Panc1 (cell line): ENCODE measurements around the gene GBF1. TPM values are rescaled to one million over a fixed set of nuclear protein-coding genes. Genes with fewer than 3 reads are reported as not detected.

ENCODE experiments used
- ATAC-seq: fragments of 200-7000 bp; cut with Tn5 transposase; 2 replicates; pipeline ENCODE4 v1.9.1; 2020; ENCODE audit warnings: mild to moderate bottlenecking, moderate library complexity
- BruUV-seq: library from RNA; stranded (reverse); fragments of 400-500 nt; replicated peaks from 2 replicates; lab custom pipeline; 2021; lab: Mats Ljungman, UMichigan
- CTCF ChIA-PET: fragments of 300-600 bp; sonication (Branson Sonifier 250); formaldehyde crosslinking; loops from one replicate; lab custom pipeline; 2022; ENCODE audit warnings: antibody characterized with exemption; lab: Charles Lee
- POLR2A ChIA-PET: fragments of 300-600 bp; sonication (Branson Sonifier 250); formaldehyde crosslinking; loops from one replicate; lab custom pipeline; 2022; ENCODE audit warnings: antibody characterized with exemption; lab: Charles Lee
- DNase-seq: peaks from one replicate; pipeline ENCODE4 v3.0.0-alpha.2; 2010; ENCODE audit warnings: low read depth, low spot score
- H3K27ac ChIP-seq: 2 replicates; pipeline ENCODE4 v1.5.1; 2011; ENCODE audit warnings: mild to moderate bottlenecking, low read length, inconsistent platforms
- H3K27me3 ChIP-seq: fragments of 200-500 bp; sonication (Bioruptor generic); 2 replicates; pipeline ENCODE4 v1.6.0; 2014; ENCODE audit warnings: low read length, inconsistent platforms; ENCODE audit not compliant: control insufficient read depth, insufficient read depth
- H3K36me3 ChIP-seq: fragments of 200-500 bp; sonication (Bioruptor generic); 2 replicates; pipeline ENCODE4 v1.5.1; 2014; ENCODE audit warnings: inconsistent platforms, mild to moderate bottlenecking, low read length, moderate library complexity; ENCODE audit not compliant: control insufficient read depth, insufficient read depth
- H3K4me1 ChIP-seq: 2 replicates; pipeline ENCODE4 v1.5.1; 2011; ENCODE audit warnings: inconsistent platforms, mild to moderate bottlenecking, low read length, moderate library complexity; ENCODE audit not compliant: control insufficient read depth, insufficient read depth
- H3K4me3 ChIP-seq, 2 experiments: 2 replicates each; pipeline ENCODE4 v1.5.1; 2011 to 2012; ENCODE audit warnings: low read depth in 2 of 2, low read length in 2 of 2, mild to moderate bottlenecking in 2 of 2, inconsistent platforms in 1 of 2, moderate library complexity in 1 of 2
- H3K9me3 ChIP-seq: fragments of 200-500 bp; sonication (Bioruptor generic); 2 replicates; pipeline ENCODE4 v1.5.1; 2014; ENCODE audit warnings: low read depth, mild to moderate bottlenecking, inconsistent platforms, low read length, moderate library complexity; ENCODE audit not compliant: control insufficient read depth, insufficient read depth
- CTCF ChIP-seq: fragments of 450-650 bp; IDR thresholded peaks from 2 replicates; pipeline ENCODE4 v1.5.1; 2017; ENCODE audit warnings: mild to moderate bottlenecking
- POLR2AphosphoS5 ChIP-seq: IDR thresholded peaks from 2 replicates; pipeline ENCODE4 v1.6.1; 2012; ENCODE audit warnings: mild to moderate bottlenecking, low read depth, low read length, moderate library complexity
- REST ChIP-seq, 2 experiments: IDR thresholded peaks; 2 replicates each; pipeline ENCODE4 v1.6.1; 2011 to 2012; ENCODE audit warnings: low read depth in 2 of 2, control low read depth in 1 of 2, low read length in 1 of 2, mild to moderate bottlenecking in 1 of 2, moderate library complexity in 1 of 2; ENCODE audit not compliant: insufficient read depth in 1 of 2
- SIN3A ChIP-seq: IDR thresholded peaks from 2 replicates; pipeline ENCODE4 v1.6.1; 2012; ENCODE audit warnings: low read depth, mild to moderate bottlenecking, low read length, moderate library complexity, borderline replicate concordance; ENCODE audit not compliant: insufficient read depth
- TCF7L2 ChIP-seq: IDR thresholded peaks from 2 replicates; pipeline ENCODE4 v1.6.1; 2011; ENCODE audit warnings: mild to moderate bottlenecking, low read depth, low read length, inconsistent platforms
- in situ Hi-C: cut with HindIII; loops from 2 replicates; pipeline ENCODE4 v1.10.0; 2016; ENCODE audit warnings: low sequenced_read_pairs, low pct_unique_long_range_greater_than_20kb
- intact Hi-C: fragments of 100-400 bp; cut with micrococcal nuclease; formaldehyde crosslinking; loops from one replicate; pipeline ENCODE4 v1.10.0; 2022; ENCODE audit not compliant: unreplicated experiment
- total RNA-seq: library from RNA; stranded (reverse); gene quantifications from one replicate; pipeline ENCODE4 v1.2.1, GENCODE V29; 2021; ENCODE audit not compliant: unreplicated experiment

GBF1 gene
- total RNA-seq, 1 experiment from 2014 or later = 65.0 TPM

GRCh38 chr10:102393411-102394078 is 148.2 kb downstream of the GBF1 start:
- Histone ChIP-seq H3K4me3 (peak overlapping the region; percentile 67 to 89), H3K9me3 (no peaks in the 10 kb centered on the region), H3K27ac (peak overlapping the region; percentile 39), H3K4me1 (peaks cover 21% of the 10 kb centered on the region), H3K27me3 (no peaks in the 10 kb centered on the region; the same call in 1 of the 2 replicates), H3K36me3 (peaks cover 2% of the 10 kb centered on the region; the same call in 1 of the 2 replicates)
- in situ Hi-C loops (no loop called here), intact Hi-C loops (loop anchor here (5.0 kb wide), 1 partner anchor 161 kb away; no protein-coding TSS in a partner anchor)
- ChIA-PET CTCF (interaction anchor here (0.7 to 1.3 kb wide), 7 partner anchors 9 to 224 kb away, joined by 3 to 6 read pairs (median 3); no protein-coding TSS in a partner anchor), POLR2A (interaction anchor here (0.6 kb wide), 2 partner anchors 226 to 263 kb away, joined by 3 to 4 read pairs; no protein-coding TSS in a partner anchor)
- ATAC-seq (no peak; the same call in 1 of the 2 replicates), DNase-seq (no peak)
- peak; percentile 100; the same call in 1 of the 2 replicates for TF ChIP-seq CTCF
- no peak for TF ChIP-seq REST (IDR thresholded peaks at IDR 0.05; ENCODE audit: insufficient read depth in 1 of 2, low read depth in 2 of 2, low read length in 1 of 2)
- BruUV-seq = TSS peak; percentile 93

GRCh38 chr10:102394079-102394800 is 148.9 kb downstream of the GBF1 start:
- BruUV-seq = no TSS peak

More at GRCh38 chr10:102394079-102394800, 148.9 kb downstream of the GBF1 start:
- peak; percentile 47 for TF ChIP-seq POLR2AphosphoS5
- TF ChIP-seq SIN3A = peak; percentile 90; the same call in 1 of the 2 replicates
- TF ChIP-seq TCF7L2 = peak; percentile 55; the same call in 1 of the 2 replicates
- peak; percentile 86 for TF ChIP-seq CTCF
- TF ChIP-seq REST (IDR thresholded peaks at IDR 0.05; ENCODE audit: insufficient read depth in 1 of 2, low read depth in 2 of 2, low read length in 1 of 2) = peak in 1 of 2 experiments; percentile 77; a peak in 1 of 4 replicates
- H3K27me3 ChIP-seq = no peaks in the 10 kb centered on the region; the same call in 1 of the 2 replicates
- intact Hi-C loops = loop anchor here (5.0 kb wide), 1 partner anchor 162 kb away; no protein-coding TSS in a partner anchor
- peak; percentile 79 for DNase-seq
- ChIA-PET CTCF (interaction anchor here (0.7 to 1.3 kb wide), 8 partner anchors 9 to 225 kb away, joined by 3 to 6 read pairs (median 3); no protein-coding TSS in a partner anchor), POLR2A (interaction anchor here (0.6 to 0.8 kb wide), 2 partner anchors 23 to 227 kb away, joined by 3 read pairs; no protein-coding TSS in a partner anchor)
- peak overlapping the region; percentile 67 to 89 for H3K4me3 ChIP-seq
- in situ Hi-C loops = no loop called here
- peak; percentile 92 for ATAC-seq
- peaks cover 2% of the 10 kb centered on the region; the same call in 1 of the 2 replicates for H3K36me3 ChIP-seq
- peaks cover 23% of the 10 kb centered on the region for H3K4me1 ChIP-seq
- H3K9me3 ChIP-seq = no peaks in the 10 kb centered on the region
- peak overlapping the region; percentile 63 for H3K27ac ChIP-seq
